ENCODE results near the gene FRY.
A peak's percentile ranks its signal among the peaks of the same experiment; 100 is the strongest.

The FRY gene

DNA sequence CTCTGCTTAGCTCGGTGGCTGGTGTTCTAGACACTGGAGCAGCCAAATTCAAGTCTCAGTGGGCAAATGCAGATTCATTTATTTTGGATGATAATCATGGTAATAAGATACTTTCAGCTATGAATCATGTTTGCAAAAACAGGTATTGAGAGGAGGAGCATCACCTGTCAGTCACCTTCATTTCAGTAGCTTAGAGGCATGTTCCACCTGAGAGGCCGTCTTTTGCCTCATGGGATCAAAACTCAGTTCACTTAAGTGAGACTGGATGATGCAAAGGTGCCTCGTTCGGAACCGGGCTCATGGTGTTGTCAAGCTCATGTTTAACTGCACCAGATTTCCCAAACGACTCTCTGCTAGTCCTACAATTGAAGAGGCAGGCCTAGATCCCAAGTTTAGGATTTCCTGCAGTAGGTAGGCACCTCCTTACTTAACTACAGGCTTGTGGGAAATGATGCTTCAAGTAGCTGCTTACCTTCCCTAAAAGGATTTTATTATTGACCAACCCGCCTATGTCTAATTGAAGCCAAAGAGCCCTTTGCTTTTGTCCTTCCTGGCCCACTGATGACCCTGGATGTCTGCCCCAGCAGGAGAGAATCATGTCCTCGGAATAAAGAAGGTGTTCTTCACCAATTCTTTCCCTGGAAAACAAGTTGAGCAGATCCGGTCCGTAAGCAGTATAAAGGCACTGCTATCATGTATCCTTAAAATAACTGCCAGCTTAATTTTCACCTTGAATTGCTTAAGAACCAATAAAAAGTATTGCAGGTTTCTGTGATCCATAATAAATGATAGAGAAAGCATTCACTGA, 223.5 kb downstream of the FRY start:
- TF ChIP-seq CTCF (IDR thresholded peaks at IDR 0.05; ENCODE audit: low read depth, low read length), result no peak
- no peak overlapping the region for H3K4me3 ChIP-seq (replicated peaks in 1 of 2; ENCODE audit: low read depth in 2 of 2, low read length in 2 of 2)
- DNase-seq (ENCODE audit: low read depth in 2 of 2), result no peak

DNA sequence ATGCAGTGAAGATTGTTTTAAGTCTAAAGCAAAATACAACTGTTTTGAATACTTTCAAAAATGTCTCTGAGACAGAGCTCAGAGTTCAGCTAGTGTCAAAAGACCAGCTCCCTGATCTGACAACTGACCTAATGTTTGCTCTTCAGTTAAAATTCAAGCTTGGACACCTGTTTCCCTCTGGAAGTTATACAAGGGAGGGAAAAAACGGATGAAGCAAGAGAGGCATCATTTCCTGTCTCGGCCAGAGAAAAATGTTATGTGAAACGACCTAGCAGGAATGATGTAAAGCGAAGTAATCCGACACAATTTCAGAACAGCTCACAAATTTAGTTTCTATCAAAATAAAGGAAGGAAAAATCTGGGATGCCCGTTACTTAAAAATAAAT, 224.1 kb downstream of the FRY start:
- TF ChIP-seq CTCF (IDR thresholded peaks at IDR 0.05; ENCODE audit: low read depth, low read length), result no peak
- peak in 1 of 2 donors; percentile 53 for DNase-seq (ENCODE audit: low read depth in 2 of 2)
- H3K4me3 ChIP-seq (replicated peaks in 1 of 2; ENCODE audit: low read depth in 2 of 2, low read length in 2 of 2), result no peak overlapping the region

DNA sequence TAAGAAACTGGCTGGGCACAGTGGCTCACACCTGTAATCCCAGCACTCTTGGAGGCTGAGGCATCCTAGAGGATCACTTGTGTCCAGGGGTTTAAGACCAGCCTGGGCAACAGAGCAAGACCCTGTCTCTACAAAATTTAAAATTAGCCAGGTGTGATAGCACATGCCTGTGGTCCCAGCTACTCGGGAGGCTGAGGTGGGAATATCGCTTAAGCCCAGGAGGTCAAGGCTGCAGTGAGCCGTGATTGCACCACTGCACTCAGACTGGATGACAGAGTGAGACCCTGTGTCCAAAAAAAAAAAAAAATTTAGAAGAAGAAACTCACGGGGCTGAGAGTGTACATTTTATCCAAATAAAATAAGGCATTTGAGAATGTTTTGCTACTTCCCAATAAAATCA, 224.7 kb downstream of the FRY start:
- DNase-seq (ENCODE audit: low read depth in 2 of 2), result no peak

GRCh38 chr13:32257649-32258048, 226.1 kb downstream of the FRY start:
- no peak for DNase-seq (ENCODE audit: low read depth in 2 of 2)
- no peak overlapping the region for H3K4me3 ChIP-seq (replicated peaks in 1 of 2; ENCODE audit: low read depth in 2 of 2, low read length in 2 of 2)
- TF ChIP-seq CTCF (IDR thresholded peaks at IDR 0.05; ENCODE audit: low read depth, low read length), result no peak

More for the DNA sequence above, 224.7 kb downstream of the FRY start:
- no peak for TF ChIP-seq CTCF (IDR thresholded peaks at IDR 0.05; ENCODE audit: low read depth, low read length)
- no peak overlapping the region for H3K4me3 ChIP-seq (replicated peaks in 1 of 2; ENCODE audit: low read depth in 2 of 2, low read length in 2 of 2)

DNA sequence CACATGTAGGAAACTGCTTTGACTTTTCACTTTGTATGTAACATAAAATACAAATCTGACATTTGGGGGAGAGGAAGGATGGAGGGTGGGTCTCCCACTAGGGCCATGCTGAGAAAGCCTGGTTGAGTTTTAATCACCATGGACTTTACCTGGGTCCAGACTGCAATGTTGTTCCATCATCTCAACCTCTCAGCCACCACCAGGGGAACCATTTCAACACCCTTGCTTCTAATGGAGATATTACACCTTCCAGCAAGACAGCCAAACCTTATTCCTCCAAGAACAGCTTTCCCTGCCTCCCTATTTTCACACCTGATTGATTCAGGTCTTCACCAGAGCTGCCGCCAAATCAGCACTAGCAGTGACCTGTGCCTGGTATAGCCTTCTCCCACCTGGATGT, 227.5 kb downstream of the FRY start:
- peak; percentile 19 for TF ChIP-seq CTCF (IDR thresholded peaks at IDR 0.05; ENCODE audit: low read depth, low read length)
- no peak overlapping the region for H3K4me3 ChIP-seq (replicated peaks in 1 of 2; ENCODE audit: low read depth in 2 of 2, low read length in 2 of 2)
- no peak for DNase-seq (ENCODE audit: low read depth in 2 of 2)

- peak; percentile 91 to 97 for DNase-seq (ENCODE audit: low read depth in 2 of 2)
- no peak for TF ChIP-seq CTCF (IDR thresholded peaks at IDR 0.05; ENCODE audit: low read depth, low read length)
- H3K4me3 ChIP-seq (replicated peaks in 1 of 2; ENCODE audit: low read depth in 2 of 2, low read length in 2 of 2), result no peak overlapping the region
Measured at GRCh38 chr13:32261567-32261966, 230.0 kb downstream of the FRY start.

DNA sequence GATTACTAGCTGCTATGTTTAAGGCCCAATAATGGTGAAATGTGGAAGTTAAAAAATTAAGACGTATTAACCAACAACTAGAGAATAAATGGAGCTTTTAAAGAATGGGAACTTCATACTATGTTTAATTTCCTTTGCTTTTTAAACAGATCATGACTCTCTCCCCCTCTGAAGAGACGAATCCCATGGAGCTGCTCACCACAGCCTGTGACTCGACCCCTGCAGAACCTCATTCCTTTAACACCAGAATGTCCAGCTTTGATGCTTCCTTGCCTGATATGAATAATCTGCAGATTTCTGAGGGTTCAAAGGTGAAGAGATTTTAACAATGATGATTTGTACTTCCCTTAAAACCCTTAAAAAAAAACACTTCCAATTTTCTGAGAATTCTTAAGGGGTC, 230.6 kb downstream of the FRY start:
- TF ChIP-seq CTCF (IDR thresholded peaks at IDR 0.05; ENCODE audit: low read depth, low read length), result no peak
- no peak for DNase-seq (ENCODE audit: low read depth in 2 of 2)
- H3K4me3 ChIP-seq (replicated peaks in 1 of 2; ENCODE audit: low read depth in 2 of 2, low read length in 2 of 2), result no peak overlapping the region

All from cardiac fibroblast (primary cell).